Endothelial cell of hepatic sinusoid (primary cell): ENCODE results near the gene ZMYND11.
"Not testable (repeated sequence)": the region's sequence is repeated elsewhere in the genome, so short reads cannot be mapped to it uniquely, and the experiment has no call there.

Source experiments
- in situ Hi-C: cut with HindIII; loops from 2 replicates; pipeline ENCODE4 v1.10.0; 2017; ENCODE audit warnings: low sequenced_read_pairs

ZMYND11 gene

DNA sequence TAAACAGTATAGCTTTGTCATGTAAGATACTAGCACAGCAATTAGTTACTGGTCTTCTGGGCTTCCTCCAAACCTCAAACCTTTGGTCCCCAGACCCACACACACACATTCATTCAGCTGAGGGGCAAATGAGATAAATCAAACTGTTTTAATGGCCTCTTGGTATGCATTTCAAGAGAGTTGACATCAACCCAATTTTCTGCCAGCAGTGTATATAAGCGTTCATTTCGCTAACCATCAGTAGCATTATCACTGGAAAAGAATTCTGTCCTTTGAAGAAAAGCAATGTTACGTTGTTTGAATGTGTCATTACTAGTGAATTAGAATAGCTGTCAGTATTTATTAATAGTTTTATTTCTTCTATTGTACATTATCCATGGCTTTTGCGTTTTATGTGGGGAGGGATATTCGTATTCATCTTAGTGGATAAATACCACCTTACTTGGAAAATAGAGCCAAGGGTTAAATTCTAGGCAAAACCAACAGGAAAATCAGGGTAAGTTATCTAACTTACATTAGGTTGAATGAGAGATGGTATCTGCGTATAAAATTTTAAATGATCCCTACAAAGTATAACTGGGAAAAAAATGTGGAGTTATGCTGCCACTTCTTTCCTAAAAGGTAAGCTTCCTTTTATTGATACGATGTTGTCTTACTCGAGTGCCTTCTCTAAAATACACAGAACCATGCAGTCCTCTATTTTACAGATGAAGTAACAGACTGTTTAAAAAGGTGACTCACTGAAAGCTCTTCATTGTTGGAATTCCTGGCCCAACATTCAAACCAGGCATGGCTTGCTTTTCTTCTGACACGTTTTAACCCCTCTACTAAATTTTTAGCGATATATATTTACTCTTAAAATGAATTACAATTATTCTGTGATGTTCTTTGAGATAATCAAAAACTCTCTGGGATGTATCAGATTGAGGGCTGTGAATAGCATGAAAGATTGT lies 2.0 kb upstream of the ZMYND11 start:
- in situ Hi-C loops, result no loop called here

DNA sequence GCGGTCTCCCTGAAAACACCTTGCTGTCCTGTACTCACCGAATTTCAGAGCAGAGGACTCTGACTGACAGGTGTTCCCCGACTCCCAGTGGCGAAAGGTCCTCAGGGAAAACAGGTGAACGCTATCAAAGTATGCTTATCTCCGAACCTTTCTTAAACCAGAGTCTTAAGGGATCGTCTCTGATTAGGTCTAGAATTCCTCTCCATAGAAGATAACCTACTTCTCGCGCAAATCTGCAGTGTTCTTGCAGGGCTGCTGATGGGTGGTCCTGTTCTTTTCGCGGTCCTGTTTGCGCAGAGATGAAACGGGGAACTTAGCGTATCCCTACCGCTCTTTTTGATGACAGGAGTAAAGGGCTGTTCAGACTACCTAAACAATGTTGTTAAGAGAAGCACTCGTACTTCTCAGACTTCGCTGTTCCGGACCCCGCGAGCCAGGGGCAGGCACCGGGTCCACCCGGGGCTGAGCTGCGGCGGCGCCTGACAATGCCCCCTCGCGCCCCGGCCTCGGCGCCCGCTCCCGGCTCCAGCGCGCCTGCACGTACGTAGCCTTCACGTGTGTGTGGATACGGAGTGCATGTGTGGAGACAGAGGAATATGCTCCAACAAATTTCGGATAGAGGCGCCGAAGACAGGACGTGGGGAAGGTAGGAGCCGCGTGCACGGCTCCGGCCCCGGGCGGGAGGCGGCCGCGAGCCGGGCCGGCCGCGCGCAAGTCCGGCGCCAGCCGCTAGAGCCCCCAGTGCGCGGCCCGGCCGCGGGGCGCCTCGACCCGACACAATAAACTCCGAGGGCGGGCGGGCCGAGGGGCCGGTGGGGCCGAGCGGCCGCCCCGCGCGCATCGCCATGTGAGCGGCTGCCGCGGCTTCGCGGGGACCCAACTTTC lies 766 bp upstream of the ZMYND11 start:
- in situ Hi-C loops, result no loop called here

DNA sequence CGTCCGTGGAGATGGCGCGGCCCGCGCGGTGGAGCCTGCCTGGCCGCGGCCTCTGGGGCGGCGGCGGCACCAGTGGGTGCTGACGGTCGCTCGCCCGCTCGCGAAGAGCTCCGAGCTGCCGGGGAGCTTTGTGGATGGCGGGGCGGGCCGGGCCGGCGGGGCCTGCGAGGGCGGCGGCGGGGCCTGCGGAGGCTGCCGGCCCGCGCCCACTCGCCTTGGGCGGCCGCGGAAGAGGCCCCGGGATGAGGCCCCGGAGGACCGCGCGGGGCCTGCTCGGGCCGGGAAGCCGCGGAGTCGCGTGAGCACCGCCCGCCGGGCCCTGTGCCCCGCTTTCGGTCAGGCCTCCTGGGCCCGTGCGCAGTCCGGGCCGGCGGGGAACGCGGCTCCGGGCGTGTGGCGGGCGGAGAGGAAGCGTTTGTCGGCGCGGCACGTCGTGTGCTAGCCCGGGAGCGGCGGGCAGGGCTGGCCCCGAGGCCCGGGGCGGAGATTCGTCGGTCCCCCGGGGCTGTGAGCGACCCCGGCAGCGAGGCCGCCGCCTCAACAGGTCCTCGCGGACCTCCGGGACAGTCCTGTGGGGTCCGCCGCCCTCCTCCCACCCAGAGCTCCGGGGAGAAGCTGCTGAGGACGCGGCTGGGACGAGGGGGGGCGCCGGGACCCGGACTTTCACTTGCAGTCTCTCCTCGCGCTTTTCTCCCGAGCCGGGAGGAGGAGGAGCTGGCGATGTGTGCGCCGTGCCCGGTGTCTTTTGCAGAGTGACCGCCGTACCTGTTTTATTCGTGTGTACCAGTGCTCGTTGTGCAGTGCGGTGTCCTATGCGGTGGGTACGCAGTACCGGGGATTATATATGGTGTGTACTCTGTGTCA lies 578 bp downstream of the ZMYND11 start:
- in situ Hi-C loops, result no loop called here

DNA sequence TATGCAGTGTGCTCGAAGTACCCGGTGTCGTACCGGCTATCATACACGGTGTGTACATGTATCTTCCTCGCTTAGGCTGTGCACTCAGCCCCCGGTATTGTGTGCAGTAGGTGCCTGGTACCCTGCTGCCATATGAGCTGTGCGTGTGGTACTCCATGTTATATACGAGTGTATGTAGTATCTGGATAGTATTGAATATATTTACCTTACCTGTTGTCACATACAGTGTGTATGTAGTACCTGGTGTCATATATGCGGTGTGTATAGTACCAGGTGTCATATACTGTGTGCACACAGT lies 1.2 kb downstream of the ZMYND11 start:
- in situ Hi-C loops, result no loop called here

DNA sequence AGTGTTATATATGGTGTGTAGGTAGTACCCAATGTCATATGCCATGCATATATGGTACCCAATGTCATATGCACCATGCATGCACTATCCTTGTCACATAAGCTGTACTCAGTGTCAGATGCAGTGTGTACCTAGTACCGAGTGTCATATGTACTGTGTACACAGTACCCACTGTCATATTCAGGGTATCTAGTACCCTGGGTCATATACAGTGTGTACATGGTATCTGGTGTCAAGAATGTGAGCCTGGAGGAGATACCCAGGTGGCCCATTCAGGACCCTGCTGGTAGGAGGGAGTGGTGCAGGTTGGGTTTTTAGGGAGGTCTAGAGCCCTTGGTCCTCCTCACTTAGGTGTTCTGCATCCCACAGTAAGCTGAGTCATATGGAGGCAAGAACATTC lies 1.8 kb downstream of the ZMYND11 start:
- in situ Hi-C loops, result no loop called here

DNA sequence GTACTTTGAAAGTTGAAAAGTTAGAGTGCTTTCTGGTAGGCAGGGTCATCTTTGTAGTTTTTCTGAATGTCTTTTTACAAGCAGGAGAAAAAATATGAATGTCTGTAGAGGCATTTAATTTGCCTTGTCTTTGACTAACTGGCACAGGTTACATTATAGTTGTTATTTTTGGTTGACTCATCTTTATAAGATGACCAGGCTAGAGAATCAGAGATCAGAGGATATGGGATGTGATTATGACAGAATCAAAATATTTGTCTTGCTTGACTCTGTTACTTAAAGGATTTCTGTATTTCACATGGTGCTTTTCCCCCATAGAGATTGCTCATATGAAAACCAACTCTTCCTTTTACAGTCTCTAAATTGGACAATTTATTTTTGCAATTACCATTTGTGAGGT lies 2.4 kb downstream of the ZMYND11 start:
- in situ Hi-C loops, result no loop called here

DNA sequence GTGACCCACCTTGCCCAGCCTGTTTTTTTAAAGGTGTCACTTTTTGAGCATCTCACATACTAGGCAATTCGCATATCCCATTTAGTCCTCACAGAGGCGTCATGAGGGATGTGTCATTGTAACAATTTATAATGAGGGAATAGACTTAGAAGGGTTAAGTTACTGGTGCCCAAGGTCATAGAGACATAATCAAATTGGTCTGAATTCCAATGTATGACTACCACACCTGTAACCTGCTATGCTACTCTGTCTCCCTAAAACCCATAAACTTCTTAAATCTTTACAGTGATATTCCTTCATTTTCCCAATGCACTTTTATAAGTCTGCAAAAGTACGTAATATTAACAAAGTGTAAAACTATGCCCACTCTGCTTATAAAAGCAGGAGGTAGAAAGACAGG lies 7.1 kb downstream of the ZMYND11 start:
- in situ Hi-C loops, result no loop called here

DNA sequence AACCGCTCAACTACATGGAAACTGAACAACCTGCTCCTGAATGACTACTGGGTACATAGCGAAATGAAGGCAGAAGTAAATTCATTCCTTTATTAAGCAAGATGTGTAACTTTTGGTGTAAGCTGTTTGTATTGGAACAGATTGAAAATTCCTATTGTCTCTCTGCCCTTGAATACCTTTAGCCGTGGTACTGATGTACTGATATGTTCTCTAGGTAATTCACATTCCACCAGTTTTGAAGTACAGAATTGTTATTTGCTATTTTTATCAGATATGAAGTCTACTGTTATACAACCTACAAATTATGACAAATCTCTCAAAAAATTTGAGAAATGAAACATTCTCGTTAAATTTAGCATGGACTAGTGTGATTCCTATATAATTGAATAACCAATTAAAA lies 17.7 kb downstream of the ZMYND11 start:
- in situ Hi-C loops, result no loop called here

DNA sequence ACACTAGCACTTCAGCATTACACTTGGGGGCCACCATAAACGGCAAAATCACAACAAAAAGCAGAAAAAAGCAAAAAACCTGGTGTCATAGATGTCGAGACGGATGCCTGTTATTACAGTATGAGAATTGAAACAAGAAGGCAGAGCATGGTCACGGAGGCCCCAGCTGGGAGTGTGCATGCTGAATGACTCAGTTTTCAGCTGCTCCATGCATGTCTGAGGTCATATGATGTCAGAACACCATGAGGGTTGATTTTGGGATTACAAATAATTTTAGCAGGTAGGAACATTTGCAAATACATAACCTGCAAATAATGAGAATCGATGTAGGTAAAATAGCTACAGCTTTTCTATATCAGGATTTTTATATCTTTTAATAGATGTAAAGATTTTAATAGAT lies 19.1 kb downstream of the ZMYND11 start:
- in situ Hi-C loops, result no loop called here

DNA sequence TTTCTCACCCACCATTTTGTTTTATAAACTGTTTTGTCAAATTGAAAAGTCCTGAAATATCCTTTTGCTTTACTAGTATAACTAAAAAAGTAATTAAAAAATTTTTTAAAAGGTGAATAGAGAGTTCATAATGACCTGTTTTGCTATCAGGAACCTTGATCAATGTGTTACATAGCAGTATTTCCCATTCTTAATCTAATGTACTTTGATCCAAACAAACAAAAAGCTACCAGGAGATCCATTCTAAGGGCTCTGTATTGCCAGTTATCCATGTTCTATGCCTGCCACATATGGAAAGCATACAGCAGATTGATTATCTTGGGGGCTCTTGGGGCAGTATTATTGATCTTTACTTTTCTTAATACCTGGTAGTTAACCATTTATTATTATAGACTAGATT lies 32.1 kb downstream of the ZMYND11 start:
- in situ Hi-C loops, result no loop called here

DNA sequence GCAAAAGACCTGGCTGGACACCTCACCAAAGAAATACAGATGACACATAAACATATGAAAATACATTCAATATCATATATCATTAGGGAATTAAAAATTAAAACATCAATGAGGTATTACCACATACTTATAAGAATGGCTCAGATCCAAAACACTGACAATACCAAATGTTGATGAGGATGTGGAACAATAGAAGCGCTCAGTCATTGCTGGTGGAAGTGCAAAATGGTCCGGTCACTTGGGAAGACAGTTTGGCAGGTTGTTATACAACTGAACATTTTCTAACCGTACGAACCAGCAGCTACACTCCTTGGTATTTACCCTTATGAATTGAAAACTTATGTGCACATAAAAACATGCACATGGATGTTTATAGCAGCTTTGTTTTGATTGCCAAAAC lies 38.5 kb downstream of the ZMYND11 start:
- in situ Hi-C loops, result no loop called here

DNA sequence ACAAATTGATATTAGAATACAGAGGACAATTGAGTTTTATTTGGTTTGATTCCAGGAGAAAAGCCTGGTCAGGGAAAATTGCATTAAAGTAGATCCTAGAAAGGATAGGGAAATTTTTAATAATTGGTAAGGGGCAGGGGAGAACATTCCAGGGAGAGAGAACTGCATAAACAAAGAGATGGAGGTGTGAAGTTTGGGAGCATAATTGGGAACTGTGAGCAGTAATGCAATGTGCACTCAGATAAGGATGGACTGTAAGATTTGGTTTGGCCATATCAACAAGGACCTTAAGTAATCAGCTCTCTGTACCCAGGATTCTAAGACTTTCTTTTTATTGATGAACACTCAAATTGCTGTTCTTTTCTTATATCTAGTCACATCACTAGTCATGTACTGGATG lies 41.4 kb downstream of the ZMYND11 start:
- in situ Hi-C loops, result no loop called here

DNA sequence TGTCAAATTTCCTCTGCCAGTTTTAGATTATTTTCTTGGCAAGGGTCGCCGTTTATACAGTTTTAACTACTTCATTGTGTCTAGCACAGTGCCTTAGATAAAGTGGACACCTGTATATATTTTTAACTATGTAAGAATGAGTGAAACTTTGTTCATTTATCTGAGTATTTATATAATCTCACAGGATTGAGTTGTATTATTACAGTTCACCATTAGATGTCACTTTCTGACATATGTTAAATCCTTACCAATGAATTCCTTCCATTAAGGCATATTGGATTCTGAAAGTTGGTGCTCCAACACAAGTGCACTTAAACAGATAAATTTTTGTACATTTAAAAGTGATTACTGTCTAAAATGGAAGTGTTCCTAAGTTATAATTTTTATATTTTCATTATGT lies 43.0 kb downstream of the ZMYND11 start:
- in situ Hi-C loops, result no loop called here

DNA sequence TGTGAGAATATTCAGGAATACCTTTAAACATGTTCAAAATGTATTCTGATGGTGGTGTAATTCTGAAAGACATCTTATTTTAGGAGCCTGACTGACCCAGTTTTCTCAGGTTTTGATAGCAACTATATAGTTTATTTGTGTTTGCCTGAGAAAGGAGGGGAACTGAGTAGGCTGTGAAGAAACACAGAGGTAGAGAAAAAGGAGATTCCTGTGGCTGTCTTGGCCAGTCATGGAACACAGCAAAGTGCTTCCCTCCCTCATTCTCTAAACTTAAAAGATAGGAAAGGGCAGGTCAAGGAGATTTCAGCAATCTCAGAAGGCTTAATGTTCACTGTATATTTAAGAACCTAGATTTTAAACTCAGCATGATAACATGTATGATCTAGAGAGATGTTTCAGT lies 43.5 kb downstream of the ZMYND11 start:
- in situ Hi-C loops, result no loop called here

DNA sequence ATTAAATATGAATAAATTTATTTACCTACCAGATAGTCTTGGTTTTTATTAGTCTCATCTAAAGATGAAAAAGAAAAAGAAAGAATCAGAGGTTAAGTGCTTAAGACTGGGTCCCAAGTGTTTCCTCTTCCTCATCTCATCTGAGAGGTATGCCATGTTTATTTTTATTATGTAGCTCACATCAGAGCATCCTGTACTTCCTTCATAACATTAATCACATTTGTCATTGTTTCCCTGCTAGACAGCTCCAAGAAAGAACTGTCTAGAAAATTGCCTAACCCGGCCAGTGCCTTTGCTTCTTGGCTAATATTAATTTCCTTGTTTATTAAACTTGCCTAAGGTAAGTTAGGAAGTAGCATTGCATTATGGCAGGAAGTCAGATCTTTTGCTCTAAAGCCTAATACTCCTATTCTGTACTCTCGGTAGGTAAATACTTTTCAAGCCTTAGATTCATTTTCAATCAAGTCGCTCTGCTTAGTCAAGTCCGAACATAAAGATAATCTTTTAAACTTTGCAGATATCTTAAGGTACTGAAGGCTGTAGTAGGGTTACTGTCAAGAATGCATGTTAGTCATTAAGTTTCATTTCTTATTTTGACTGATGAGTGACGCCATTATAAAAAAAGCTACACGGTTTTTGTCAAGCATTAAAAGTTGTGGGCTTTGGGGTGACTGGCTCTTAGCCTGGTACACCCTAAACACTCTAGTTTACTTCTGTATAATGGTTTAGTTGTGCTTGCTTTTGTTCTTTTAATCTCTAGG lies 47.4 kb downstream of the ZMYND11 start:
- in situ Hi-C loops, result no loop called here

DNA sequence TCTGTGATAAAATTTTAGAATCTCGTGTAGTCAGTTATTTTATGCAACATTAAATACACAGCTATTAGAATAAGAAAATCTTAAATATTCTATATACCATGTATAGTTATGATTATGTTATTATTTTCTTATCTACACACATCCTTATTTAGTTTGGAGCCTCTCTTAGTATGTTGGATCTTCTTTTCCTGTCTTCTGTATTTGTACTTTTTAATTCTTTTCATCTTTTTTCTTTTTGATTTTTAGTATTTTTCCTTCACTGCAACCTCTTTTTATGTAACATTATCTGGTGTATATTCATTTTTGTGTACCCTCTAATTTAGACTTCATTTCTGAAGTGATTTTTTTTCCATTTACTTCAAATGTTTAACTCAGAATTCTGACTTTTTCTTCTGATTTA lies 48.9 kb downstream of the ZMYND11 start:
- in situ Hi-C loops, result no loop called here

DNA sequence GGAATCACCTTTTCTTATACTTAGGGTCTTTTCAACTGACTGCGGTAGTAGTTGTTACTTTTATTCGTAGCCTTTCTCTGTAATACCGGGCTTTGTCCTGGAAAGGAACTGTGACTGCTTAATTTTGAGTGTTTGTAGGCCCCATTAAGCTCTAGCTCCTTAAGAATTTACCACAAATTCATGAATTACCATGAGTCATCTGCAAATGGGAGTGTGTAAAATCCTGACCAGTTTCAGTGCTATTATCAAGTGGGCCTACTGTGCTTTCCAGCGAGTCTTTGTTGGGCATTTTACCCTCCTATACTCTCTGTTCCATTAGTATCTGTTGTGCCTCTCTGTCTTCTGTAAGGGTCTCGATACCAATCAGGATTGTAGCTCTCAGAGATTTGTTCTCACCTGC lies 49.7 kb downstream of the ZMYND11 start:
- in situ Hi-C loops, result no loop called here

DNA sequence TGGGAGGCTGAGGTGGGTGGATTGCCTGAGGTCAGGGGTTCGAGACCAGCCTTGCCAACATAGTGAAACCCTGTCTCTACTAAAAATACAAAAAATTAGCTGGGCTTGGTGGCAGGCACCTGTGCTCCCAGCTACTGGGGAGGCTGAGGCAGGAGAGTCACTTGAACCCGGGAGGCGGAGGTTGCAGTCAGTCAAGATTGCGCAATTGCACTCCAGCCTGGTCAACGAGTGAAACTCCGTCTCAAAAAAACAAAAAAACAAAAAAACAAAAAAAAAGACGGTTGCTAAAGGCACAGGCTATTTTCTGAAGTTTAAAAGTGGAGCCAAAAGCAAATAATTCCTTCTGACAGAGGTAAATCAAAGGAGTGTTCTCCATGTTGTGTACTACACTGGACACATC lies 50.3 kb downstream of the ZMYND11 start:
- in situ Hi-C loops, result not testable (repeated sequence)

DNA sequence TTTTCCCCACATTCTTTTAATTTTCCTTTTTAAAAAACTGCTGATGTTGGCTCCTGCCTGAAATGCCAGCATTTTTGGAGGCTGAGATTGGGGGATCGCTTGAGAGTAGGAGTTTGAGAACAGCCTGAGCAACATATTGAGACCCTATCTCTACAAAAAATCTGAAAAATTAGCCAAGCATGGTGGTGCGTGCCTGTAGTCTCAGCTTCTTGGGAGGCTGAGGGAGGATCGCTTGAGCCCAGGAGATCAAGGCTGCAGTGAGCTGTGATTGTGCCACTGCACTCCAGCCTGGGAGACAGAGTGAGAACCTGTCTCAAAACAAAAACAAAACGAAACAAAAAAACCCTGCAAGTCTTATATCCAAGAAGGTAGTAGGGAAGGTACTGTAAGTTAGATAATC lies 51.7 kb downstream of the ZMYND11 start:
- in situ Hi-C loops, result no loop called here

DNA sequence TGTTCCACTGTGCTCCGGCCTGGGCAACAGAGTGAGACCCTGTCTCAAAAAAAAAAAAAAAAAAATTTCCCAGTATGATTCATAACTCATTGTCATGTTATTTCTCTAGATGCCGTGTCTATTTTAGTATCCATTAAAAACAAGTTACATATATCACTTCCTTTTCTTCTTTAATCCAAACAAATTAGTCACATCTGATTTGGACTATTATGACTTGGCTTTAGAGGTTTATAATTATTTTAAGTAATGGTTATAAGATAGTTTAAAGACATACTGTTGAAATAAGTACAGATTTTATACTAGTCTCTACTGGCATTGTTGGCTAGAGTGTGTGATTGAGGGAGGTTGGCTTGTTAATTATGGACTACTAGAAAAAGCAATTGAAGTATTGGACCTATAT lies 53.3 kb downstream of the ZMYND11 start:
- in situ Hi-C loops, result no loop called here
